Stimulated activated CD8-positive, alpha-beta memory T cell treated with anti-CD3 and anti-CD28 coated beads, Interleukin-15, amount 100 ng/mL, for 48 hours (primary cell): Measurements from ENCODE around the gene COQ7.
A peak's percentile ranks its signal among the peaks of the same experiment; 100 is the strongest.

Experiments used
- DNase-seq, 2 donors: peaks; one replicate each; pipeline ENCODE4 v3.0.0-alpha.2; 2020; ENCODE audit warnings: low read depth in 2 of 2

COQ7 gene

DNA sequence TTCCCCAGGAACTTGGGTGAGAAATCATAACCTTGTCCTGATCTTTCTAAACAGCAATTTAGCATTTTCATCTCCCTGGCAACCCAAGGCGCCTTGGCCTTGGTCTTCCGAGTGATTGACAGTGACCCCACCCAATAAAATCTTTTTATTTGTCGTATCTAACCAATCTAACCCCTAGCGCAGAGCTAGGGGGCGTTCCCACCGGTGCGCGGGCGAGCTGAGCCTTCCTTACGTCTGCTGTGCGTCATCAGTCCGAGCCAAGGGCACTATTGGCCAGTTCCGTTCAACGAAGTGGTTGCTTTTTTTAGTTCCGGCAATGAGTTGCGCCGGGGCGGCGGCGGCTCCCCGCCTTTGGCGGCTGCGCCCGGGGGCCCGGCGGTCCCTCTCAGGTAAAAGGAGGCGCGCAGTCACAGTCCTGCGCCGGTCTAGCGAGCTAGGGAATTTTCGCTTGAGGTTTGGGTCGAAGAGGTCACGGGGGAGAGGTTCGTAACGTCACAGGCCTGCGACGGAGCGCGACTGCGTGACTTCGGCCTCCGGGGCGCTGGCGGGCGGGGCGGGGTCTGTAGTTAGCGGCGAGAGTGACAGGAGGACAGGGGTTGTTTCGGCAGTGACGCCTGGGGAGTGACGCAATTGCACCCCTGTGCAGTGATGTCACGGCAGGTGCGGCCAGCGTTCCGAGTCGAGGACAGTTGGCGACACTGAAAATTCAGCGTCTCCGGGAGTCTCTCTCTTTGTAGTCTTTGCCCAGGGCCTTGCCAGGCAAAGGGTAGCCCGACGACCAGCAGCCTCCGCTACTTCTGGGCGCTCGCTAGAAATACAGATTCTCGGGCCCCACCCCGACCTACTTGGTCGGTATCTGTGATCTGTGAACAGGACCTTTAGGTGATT, at the start of gene COQ7:
Gene COQ7 (plus strand): TSS at position 266 of the 888 bp plus-strand sequence. CDS start 51 bp downstream, at position 317.
- peak; percentile 94 to 96 for DNase-seq

DNA sequence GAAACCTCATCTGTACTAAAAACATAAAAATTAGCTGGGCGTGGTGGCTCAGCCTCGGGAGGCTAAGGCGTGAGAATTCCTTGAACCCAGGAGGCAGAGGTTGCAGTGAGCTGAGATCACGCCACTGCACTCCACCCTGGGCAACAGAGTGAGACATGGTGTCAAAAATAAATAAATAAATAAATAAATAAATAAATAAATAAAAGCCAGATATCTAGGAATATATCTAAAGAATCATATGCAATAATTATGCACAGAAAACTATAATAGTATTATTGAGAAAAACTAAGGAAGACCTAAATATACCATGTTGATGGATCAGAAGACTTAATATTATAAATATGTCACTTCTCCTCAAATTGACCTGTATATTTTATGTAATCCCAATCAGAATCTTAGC, 46.7 kb upstream of the COQ7 start:
- DNase-seq: no peak

DNA sequence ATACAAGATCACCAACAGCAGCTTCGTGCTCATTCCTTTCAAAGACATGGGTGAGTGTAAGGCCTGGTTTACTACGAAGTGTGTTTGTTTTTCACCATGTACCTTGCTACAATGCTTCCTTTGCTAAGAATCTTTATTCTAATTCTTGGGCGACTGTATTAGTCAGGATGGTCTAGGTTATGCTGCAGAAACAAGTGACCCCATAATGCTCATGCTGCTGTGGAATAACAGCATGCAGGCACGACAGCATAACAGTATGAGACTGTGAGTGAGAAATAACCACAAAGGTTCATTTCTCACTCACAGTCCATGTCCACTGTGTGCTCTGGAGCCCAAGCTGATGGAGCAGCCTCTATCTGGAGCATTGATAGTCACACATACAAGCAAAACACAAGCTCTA, 45.7 kb upstream of the COQ7 start:
- no peak for DNase-seq

DNA sequence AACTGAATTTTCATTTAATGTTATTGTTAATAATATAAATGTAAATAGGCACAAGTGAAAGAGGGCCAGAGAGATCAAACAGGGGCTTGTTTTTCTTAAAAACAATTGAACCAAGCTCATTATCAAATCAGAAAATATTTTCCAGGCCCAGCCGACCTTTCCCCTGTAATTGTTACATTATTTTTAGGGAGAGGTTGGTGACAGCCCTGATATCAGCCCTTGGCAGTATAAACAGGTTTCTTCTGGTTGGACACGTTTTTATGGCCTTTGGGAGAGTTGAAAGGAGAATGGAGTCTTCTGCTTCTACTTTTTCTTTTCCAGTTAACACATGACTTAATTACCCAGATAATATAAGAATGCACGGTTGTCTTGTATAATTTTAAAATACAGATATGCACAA, 40.0 kb upstream of the COQ7 start:
- DNase-seq: no peak

DNA sequence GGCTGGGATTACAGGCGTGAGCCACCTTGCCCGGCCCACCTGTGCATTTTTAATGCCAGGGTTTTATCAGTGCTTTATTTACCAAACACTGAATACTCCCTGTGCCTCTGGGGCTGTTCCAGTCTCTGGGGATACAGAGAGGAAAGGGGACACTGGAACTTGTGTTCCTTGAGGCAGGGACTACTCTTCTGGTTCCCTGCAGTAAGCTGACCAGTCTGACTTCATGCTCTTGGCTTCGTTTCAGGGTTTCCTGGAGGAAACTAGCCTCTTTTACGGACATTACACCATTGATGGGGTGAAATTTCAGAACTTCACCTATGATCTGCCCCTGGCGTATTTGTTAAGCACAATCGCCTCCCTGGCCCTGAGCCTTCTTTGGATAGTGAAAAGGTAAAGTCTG, 37.4 kb upstream of the COQ7 start:
- DNase-seq: no peak

DNA sequence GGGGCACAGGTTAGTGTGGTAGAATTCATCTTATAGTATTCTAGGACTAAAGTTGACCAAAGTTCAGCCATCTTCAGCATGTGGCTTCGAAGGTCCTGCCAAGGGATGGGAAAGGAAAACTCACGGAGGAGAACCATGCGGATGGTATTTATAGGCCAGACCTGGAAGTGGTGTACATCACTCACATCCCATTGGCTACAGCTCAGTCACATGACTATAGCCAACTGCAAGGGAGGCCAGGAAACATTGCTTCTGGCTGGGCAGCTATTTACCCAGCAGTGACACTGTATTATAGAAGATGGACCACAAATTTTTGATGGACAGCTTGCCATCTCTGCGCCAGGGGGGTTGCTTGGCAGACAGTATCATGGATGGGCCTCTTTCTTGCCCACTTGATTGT, 35.7 kb upstream of the COQ7 start:
- DNase-seq: no peak

DNA sequence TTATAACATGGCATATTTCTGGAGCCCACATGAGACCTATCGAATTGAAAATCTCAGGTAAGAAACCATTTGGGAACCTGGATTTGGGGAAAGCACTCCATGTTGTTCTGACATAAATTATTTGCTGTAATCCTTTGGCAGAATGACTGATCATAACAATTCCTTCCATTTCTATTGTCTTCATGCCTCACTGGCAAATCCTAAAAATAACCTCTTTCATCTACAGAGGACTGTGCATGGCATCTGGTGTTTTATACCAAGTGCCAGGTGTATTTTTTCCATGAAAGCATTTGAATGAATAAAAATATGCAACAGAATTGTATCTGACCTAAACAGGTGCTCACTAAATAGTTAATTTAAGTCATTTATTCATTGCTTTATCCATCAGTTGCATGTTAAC, 33.7 kb upstream of the COQ7 start:
- DNase-seq: no peak

DNA sequence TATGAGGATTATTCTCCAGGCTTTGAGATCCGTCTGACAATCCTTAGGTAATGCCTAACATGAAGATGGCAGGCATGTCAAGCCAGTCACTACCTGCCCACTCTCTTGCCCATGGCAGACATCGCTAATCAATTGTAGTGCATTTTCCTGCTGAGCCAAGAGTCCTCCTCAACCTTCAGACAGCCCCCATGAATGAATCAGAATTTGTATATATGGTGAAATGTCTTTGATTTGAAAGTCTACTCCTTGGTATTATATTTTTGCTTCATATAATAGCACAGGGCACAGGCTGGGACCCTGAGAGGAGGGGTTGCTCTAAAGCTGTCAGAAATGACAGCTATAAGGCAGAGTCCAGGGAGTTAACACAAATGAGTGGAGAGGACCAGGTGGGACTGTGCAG, 27.0 kb upstream of the COQ7 start:
- no peak for DNase-seq

DNA sequence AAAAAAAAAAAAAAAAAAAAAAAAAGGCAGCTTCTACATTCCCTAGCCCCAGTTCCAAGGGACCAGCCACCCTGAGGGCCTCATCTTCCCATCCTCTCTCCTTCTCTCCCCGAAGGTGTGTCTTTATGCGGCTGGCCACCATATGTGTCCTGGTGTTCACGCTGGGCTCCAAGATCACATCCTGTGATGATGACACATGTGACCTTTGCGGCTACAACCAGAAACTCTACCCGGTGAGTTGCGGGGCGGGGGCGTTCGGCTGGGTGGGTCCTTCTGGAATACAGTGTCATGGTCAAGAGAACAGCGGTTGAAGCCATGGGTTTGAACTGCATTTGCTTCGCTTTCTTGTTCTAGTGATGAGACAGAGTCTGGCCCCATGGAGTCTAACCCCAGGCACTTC, 22.6 kb upstream of the COQ7 start:
- no peak for DNase-seq

DNA sequence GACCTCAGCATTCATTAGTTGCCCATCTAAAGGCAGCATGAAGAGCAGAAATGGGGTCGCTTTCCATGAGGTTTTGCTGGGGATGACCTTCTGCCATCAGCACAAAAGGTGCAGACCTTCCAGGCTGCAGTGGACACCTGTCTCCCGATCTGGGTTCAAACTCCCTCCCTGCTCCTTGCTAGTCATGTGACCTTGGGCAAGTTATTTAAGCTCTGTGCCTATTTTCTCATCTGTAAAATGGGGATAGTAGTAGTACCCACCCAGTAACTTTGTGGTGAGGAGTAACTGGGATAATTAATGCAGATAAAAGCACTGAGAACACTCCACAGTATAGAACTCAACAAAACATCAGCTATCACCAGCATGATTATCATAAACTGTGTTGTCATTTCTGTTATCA, 21.4 kb upstream of the COQ7 start:
- DNase-seq: no peak

DNA sequence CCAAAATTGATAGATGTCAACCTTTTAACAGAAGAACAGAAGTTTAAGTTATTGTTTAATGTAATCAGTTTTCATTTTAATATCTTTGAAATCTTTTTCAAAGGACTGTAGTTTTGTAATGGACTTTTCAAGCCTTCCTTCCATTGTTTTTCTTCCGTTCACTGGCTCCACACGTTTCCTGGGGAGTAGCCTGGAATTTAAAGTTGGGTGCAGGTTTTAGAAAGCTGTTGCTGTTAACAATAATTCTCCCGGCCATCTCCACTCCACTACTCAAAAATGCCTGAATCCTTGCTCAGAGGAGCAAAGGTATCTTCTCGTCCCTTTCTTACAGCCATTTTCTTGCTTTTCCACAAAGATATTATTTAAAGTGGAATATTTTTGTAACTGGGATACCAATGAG, 4.7 kb upstream of the COQ7 start:
- no peak for DNase-seq

DNA sequence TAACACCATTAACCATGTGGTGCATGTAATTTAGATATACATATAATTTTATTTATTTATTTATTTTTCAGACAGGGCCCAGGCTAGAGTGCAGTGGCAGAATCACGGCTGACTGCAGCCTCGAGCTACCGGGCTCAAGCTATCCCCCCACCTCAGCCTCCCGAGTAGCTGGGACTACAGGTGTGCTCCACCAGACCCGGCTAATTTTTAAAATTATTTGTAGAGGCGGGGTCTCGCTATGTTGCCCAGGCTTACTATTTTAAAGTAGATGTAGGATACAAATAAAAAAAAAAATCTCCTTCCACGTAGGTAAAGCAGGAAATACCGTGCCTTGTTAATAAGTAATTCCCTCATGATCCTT, 446 bp upstream of the COQ7 start:
- DNase-seq: no peak

DNA sequence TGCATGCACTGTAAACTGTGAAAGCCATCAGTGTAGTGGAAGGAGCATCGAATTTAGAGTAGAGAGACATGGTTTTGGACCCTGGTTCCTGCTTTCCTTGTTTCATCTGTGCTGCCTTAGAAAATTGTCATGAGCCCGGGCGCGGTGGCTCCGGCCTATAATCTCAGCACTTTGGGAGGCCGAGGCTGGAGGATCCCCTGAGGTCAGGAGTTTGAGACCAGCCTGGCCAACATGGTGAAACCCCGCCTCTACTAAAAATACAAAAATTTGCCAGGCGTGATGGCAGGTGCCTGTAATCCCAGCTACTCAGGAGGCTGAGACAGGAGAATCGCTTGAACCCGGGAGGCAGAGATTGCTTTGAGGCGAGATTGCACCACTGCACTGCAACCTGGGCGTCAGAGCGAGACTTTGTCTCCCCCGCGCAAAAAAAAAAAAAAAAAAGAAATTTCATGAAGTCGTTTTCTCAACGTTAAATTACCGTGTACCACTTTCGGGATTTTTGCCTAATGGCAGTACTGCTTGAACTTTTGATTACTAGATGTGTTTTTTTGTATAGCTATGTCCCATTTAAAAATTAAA, 912 bp downstream of the COQ7 start:
- DNase-seq: no peak

DNA sequence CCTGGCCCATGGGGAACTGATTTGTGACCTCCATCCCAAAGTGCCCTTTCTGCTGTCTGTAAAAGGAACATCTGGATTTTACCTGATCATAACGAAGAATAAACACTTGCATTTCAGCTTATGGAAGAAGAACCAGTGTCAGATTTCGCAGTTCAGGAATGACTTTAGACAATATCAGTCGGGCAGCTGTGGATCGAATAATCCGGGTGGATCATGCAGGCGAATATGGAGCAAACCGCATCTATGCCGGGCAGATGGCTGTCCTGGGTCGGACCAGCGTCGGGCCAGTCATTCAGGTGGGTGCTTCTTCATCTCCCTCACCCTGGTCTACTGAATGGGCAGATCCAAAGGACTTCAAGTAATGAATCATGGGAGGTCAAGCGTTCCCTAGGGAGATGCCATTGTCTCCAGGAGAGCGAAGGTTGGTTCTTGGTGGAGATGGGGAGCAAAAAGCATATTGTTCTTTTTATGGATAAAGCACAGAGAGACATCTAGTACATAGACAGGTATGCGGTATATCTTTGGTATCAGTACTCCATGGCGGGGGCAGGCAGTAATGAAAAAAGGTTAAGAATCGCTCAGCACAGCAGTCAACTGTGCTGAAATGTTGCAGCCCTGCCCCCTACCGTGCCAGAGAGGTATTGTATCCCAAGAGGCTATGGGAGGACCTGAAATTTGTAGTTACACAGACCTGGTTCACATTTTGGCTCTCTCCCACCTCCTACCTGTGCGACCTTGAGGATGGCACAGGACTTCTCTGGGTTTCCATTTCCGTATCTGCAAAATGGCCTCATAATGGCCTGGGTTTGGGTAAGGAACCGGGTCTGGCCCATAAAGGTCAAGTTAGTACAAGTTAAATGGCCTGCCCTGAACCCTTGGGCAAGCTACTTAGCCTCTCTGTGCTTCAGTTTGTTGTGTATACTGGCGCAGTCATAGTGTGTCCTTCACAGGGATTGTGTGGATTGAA, 4.7 kb downstream of the COQ7 start:
- peak in 1 of 2 donors; percentile 21 for DNase-seq

DNA sequence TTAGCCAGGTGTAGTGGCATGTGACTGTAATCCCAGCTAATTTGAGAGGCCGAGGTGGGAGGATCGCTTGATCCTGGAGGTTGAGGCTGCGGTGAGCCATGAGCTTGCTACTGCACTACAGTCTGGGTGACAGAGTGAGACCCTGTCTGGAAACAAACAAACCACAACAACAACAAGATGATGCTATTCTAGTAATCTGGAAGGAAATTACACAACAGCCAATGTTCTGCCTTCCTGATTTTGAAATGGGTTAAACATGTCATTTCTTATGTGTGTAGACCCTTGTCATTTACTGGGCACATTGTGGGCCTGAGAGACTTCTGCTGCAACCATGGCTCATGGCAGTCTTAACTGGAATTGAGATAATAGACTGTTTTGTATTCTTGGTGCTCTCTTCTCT, 5.9 kb downstream of the COQ7 start:
- no peak for DNase-seq

DNA sequence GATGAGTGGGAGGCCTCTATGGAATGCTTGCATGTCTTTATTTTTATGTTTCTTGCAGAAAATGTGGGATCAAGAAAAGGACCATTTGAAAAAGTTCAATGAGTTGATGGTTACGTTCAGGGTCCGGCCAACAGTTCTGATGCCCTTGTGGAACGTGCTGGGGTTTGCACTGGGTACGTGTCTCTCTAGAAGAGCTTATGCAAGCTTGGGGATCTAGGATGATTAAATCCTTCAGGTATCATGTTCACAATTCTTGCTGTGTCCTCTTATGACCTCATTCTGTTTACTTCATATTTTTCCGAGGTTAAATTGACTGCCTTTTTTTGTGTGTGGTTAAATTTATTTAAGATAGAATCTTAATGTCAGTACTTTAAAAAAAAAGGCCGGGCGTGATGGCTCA, 6.4 kb downstream of the COQ7 start:
- DNase-seq: no peak

DNA sequence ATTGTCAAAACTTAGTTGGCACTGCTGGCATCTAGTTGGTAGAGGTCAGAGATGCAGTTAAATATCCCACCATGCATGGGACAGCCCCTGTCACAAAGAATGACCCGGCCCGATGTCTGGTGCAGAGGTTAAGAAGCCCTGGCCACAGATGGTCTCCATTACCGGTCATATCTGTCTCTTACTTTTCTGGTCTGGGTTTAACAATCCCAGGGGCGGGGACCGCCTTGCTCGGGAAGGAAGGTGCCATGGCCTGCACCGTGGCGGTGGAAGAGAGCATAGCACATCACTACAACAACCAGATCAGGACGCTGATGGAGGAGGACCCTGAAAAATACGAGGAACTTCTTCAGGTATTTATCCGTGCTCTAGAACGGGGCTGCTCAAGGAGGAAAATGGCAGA, 8.1 kb downstream of the COQ7 start:
- DNase-seq: no peak

DNA sequence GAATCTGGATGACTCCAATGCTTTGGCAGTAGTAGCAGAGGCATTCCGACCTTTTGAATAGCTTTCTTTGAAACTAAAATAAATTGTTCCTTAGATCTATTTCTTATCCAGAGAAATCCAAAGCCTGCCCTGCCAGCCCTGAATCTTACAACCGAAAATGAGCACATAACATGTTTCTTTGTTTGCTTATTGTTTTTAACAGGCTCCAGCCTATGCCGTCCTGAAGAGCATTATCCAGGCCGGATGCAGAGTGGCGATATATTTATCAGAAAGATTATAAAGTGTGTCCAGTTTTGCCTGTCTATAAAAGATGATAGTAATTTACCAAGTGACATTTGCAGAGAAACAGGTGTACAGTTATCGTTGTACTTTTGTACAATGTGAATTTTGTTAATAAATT, 10.5 kb downstream of the COQ7 start:
- DNase-seq: no peak

DNA sequence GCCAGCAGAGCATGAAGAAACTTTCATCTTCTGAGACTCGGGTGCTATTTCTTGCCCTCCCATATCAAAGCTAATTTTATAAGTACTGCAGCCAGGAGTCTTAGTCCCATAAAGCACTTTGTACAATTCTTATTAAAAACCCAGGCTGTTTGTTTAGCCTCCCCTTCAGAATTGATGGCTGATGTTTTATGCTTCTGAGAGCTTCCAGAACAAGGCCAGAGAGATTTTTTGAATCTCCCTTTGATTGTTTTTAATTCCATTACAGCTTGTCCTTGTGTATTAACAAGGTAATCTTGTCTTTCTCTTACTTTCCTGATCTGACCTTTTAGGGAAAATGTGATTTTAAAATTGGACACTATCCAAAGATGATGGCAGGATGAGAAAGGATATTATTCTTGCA, 16.3 kb downstream of the COQ7 start:
- DNase-seq: no peak

DNA sequence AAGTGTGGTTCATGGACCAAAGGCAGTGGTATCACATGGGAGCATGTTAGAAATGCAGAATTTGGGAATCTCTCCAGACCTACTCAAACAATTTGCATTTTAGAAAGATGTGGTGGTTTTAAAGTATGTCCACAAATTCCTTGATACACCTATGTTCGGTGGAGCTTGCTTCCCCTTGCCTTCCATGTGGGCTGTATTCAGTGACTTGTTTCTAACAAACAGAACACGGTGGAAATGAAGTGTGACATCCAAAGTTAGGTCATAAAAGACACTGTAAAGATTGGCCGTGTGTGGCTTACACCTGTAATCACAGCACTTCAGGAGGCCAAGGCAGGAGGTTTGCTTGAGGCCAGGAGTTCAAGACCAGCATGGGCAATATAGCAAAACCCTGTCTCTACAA, 16.7 kb downstream of the COQ7 start:
- no peak for DNase-seq

DNA sequence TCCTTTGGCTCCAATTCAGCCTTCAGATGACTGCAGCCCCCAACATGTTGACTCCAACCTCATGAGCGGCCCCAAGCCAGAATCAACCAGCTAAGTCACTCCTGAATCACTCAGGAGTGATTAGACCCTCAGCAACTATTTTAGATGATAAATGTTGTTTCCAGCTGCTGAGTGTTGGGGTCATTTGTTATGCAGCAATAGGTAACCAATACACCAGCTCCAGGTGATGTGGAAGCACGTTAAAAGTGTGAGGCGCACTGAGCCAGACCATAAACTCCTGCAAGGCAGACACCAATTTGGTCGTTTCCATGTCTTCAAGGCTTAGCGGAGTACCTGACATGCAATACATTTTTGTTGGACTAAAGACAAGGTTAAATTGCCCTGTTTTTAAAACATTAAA, 17.5 kb downstream of the COQ7 start:
- DNase-seq: no peak

DNA sequence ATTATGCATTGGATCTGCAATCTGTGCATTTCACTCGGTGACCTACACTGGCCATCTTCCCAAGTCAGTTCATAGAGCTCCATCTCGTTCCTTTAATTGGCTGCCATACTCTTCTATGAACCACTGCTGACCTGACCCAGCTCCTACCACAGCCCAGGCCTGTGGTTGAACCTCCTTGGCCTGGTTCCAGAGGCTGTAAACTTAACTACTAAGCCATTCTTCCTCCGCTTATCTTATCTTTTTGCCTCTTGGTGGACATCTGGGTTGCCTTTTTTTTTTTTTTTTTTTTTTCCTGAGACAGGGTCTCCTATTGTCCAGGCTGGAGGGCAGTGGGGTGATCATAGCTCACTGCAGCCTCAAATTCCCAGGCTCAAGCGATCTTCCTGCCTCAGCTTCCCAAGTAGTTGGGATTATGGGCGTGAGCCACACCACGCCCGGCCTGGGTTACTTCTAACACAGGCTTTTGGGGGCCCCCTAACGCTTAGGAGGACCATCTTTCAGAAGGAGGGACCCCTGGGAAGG, 18.3 kb downstream of the COQ7 start:
- DNase-seq: no peak
